ENCODE data around the gene RXRA.

DNA sequence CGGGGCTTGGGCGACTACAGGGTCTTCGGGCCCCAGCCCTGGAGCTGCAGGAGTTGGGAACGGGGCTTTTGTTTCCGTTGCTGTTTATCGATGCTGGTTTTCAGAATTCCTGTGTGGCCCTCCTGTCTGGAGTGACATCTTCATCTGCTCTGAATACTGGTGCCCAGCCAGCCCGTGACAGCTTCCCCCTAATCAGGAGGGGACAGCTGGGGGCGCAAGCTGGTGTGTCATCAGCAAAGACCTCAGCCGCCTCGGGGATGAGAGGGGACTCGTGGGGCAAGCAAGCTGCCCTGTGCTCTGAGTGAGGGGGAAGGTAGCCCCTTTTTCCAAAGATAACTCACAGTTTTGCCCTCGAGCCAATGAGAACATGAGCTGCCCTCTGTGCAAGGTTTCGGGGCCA is 110.7 kb downstream of the RXRA start:
- TF ChIP-seq, protein P1, sequence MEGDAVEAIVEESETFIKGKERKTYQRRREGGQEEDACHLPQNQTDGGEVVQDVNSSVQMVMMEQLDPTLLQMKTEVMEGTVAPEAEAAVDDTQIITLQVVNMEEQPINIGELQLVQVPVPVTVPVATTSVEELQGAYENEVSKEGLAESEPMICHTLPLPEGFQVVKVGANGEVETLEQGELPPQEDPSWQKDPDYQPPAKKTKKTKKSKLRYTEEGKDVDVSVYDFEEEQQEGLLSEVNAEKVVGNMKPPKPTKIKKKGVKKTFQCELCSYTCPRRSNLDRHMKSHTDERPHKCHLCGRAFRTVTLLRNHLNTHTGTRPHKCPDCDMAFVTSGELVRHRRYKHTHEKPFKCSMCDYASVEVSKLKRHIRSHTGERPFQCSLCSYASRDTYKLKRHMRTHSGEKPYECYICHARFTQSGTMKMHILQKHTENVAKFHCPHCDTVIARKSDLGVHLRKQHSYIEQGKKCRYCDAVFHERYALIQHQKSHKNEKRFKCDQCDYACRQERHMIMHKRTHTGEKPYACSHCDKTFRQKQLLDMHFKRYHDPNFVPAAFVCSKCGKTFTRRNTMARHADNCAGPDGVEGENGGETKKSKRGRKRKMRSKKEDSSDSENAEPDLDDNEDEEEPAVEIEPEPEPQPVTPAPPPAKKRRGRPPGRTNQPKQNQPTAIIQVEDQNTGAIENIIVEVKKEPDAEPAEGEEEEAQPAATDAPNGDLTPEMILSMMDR (IDR thresholded peaks at IDR 0.05) = no peak
- no peak for TF ChIP-seq POLR2A (IDR thresholded peaks at IDR 0.05)
